Measurements from ENCODE around the gene PACS2.
"Not testable (repeated sequence)": the region's sequence is repeated elsewhere in the genome, so short reads cannot be mapped to it uniquely, and the experiment has no call there.

PACS2 gene

GRCh38 chr14:105350450-105351244, 36.1 kb downstream of the PACS2 start:
- DNase-seq (ENCODE audit: low read depth), result no peak

GRCh38 chr14:105351410-105351809, 36.9 kb downstream of the PACS2 start:
- DNase-seq (ENCODE audit: low read depth), result no peak

DNA sequence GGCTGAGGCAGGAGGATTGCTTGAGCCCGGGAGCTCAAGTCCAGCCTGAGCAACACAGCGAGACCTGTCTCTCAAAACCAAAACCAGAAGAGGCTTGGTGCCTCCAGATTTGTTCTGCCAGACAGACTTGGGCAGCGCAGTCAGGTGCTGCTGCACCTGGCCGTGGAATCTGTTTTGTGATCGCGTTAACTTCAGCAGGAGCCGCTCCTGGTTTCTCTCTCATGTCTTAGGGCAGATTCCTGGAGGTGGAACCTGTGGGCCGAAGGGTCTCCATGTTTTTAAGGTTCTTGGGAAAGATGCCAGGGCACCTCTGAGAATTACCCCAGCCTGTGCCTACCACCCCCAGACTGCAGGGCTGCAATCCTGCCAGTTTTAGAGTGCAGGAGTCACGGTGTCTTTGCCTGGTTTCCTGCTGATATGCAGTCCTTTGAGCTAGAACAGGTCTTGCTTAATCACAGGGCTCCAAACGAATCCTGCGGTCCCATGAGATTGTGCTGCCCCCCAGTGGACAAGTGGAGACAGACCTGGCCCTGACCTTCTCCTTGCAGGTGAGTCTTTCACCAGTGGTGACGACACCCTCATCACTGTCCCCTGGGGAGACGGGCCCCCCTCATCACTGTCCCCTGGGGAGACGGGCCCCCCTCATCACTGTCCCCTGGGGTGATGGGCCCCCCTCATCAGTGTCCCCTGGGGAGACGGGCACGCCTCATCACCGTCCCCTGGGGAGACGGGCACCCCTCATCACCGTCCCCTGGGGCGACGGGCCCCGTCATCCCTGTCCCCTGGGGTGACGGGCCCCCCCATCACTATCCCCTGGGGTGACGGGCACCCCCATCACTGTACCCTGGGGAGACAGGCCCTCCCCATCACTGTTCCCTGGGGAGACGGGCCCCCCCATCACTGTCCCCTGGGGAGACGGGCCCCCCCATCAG, 37.6 kb downstream of the PACS2 start:
- DNase-seq (ENCODE audit: low read depth), result peak; percentile 64

GRCh38 chr14:105353136-105353535, 38.6 kb downstream of the PACS2 start:
- no peak for DNase-seq (ENCODE audit: low read depth)

GRCh38 chr14:105354541-105354940, 40.0 kb downstream of the PACS2 start:
- DNase-seq (ENCODE audit: low read depth), result no peak

GRCh38 chr14:105355049-105355575, 40.6 kb downstream of the PACS2 start:
- DNase-seq (ENCODE audit: low read depth), result no peak

DNA sequence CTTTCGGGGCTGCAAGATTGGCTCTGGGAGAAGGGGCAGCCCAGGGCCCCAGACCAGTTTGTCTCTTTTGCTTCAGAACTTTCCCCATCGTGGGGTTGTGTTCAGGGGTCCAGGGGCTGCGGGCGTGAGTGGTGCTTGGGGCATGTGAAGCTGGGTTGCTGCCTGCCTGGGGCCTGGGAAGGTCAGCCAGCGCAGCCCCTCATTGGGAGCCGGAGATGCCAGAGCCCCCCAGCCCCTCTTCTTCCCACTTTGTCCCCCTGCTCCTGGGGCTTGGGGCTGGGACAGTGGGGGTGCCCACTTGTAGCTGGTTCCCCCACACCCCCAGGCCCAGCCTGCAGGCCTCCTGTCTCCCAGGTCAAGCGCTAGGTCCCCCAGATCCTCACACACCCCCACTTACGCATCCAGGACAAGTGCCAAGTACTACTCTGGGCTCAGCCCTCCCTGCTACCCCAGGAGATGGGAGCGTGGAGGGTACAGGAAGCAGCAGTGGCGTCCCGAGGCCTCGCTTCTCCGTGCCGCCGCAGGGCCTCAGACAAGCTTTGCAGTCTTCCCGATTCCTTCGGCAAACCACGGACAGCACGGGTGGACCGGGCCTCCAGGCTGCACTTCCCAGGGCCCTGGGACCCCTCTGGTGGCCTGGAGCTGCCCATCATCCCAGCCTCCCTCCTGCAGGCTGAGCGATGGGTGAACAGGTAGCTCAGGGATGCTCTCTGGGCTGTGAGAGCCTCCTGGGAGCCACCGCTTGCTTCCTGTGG, 41.5 kb downstream of the PACS2 start:
- no peak for DNase-seq (ENCODE audit: low read depth)

DNA sequence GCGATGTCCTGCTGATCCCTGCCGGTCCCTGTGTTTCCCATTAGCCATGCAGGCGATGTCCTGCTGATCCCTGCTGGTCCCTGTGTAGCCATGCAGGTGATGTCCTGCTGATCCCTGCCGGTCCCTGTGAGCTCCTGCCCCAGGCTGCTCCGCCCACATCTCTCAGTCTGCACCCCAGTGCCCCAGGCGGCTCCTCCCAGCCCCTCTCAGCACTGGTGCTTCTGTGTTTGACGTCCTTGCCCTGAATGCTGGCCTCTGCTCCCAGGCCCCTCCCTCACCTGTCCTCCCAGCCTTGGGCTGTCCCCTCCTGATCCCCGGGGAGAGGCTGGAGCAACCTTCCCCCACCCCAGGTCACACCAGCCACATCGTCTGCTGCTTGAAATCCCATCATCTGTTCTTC, 42.4 kb downstream of the PACS2 start:
- DNase-seq (ENCODE audit: low read depth), result no peak

- no peak for DNase-seq (ENCODE audit: low read depth)
Measured at GRCh38 chr14:105357626-105358025, 43.1 kb downstream of the PACS2 start.

GRCh38 chr14:105358140-105358846, 43.7 kb downstream of the PACS2 start:
- no peak for DNase-seq (ENCODE audit: low read depth)

DNA sequence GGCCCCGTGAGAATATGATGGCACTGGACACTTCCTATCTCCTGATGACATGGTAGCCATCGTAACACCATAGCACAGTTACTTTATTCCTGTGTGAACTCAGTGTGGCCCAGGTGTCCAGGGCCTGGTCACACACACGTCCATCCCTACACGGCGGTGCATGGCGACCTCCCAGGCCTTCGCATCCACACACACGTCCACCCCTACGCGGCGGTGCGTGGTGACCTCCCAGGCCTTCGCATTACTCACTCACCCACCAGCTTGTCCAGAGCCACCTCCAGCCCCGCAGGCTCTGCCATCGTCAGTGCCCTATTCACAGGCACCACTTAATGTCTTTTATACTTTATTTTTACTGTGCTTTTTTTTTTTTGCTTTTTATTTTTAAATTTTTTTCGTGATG, 44.4 kb downstream of the PACS2 start:
- no peak for DNase-seq (ENCODE audit: low read depth)

GRCh38 chr14:105361412-105361811, 46.9 kb downstream of the PACS2 start:
- not testable (repeated sequence) for DNase-seq (ENCODE audit: low read depth)

DNA sequence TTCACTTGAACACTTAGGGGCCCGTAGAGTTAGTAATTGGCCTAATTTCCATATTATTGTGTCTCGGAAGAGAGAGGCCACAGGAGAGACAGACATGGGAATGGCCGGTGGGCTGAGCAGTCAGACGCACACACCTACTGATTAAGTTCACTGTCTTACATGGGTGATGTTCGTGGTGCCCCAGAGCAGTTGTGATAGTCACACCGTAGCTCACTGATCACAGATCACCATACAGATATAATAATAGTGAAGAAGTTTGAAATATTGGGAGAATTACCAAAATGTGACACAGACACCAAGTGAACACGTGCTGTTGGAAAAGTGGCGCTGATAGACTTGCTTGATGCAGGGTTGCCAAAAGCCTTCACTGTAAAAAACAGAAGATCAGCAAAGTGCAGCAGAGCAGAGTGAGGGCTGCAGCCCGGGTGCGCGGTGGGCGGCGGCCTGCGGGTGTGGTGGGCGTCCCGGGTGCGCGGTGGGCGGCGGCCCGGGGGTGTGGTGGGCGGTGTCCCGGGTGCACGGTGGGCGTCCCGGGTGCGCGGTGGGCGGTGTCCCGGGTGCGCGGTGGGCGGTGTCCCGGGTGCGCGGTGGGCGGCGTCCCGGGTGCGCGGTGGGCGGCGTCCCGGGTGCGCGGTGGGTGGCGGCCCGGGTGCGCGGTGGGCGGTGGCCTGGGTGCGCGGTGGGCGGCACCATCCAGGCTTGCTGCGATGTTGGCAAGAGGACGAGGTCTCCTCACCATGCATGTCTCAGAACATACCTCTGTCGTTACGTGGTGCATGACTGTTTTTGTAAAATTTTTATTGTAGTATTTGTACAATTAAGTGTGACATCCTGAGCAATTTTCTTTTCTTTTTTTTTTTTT, 49.5 kb downstream of the PACS2 start:
- no peak for DNase-seq (ENCODE audit: low read depth)

GRCh38 chr14:105365101-105365500, 50.6 kb downstream of the PACS2 start:
- DNase-seq (ENCODE audit: low read depth), result no peak

DNA sequence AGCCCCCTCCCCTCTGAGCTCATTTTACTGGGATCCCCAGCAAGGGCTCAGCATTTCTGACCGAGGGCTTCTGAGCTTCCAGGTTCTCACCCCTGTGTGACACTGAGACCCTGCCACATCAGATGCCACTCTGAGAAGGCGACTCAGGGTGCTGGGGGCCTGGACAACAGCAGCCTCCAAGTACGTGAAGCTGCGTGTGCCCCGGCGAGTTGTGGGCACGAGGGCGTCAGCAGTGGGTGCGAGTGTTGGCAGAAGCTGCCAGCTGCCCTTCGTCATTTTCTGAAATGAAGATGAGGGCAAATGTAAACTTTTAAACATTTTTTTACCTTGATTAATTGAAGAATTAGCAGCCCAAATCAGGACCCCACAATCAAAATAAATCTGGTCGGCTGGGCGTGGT, 51.1 kb downstream of the PACS2 start:
- no peak for DNase-seq (ENCODE audit: low read depth)

- DNase-seq (ENCODE audit: low read depth), result no peak
Measured at GRCh38 chr14:105366386-105367074, 52.0 kb downstream of the PACS2 start.

GRCh38 chr14:105367116-105368031, 52.8 kb downstream of the PACS2 start:
- no peak for DNase-seq (ENCODE audit: low read depth)

- no peak for DNase-seq (ENCODE audit: low read depth)
Measured at GRCh38 chr14:105368032-105368417, 53.5 kb downstream of the PACS2 start.

- no peak for DNase-seq (ENCODE audit: low read depth)
Measured at GRCh38 chr14:105368426-105368825, 53.9 kb downstream of the PACS2 start.

All from stimulated activated CD8-positive, alpha-beta memory T cell treated with anti-CD3 and anti-CD28 coated beads, Interleukin-15, amount 100 ng/mL, for 24 hours (primary cell).